Astrocyte (in vitro differentiated cells and primary cell): ENCODE results near the gene RASSF5.

Experiments used
- CTCF ChIP-seq: IDR thresholded peaks from 2 replicates; pipeline ENCODE4 v1.5.1; 2011; ENCODE audit warnings: low read depth, mild to moderate bottlenecking, inconsistent platforms, low read length, moderate library complexity; ENCODE audit not compliant: insufficient read depth
- EZH2 ChIP-seq: IDR thresholded peaks from 2 replicates; pipeline ENCODE4 v1.6.1; 2012; ENCODE audit warnings: mild to moderate bottlenecking, low read length, inconsistent platforms; ENCODE audit not compliant: insufficient read depth

DNA sequence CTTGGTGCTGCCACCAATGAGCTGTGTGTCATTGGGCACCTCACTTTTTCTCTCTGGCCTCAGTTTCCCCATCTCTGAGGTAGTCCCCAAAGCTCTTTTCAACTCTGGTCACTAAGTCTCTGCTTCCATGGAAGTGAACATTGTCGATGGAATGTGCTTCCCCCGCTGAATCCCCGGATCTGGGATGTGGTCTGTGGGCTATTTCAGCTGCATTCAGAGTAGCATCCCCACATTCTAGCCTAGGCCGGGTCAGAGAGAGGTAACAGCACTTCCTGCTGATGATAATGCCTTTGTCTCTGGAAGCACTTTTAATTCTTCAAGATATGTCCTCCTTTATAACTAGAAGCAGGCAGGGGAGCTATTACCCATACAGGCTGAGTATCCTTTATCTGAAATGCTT is 29.8 kb downstream of the RASSF5 start:
- TF ChIP-seq EZH2 = no peak
- no peak for TF ChIP-seq CTCF
